Measurements from ENCODE around the gene UQCC5. TPM values are rescaled to one million over a fixed set of nuclear protein-coding genes. Genes with fewer than 3 reads are reported as not detected.

UQCC5 gene
- total RNA-seq, 2 experiments from 2014 or later: 2.8 to 8.3 TPM

DNA sequence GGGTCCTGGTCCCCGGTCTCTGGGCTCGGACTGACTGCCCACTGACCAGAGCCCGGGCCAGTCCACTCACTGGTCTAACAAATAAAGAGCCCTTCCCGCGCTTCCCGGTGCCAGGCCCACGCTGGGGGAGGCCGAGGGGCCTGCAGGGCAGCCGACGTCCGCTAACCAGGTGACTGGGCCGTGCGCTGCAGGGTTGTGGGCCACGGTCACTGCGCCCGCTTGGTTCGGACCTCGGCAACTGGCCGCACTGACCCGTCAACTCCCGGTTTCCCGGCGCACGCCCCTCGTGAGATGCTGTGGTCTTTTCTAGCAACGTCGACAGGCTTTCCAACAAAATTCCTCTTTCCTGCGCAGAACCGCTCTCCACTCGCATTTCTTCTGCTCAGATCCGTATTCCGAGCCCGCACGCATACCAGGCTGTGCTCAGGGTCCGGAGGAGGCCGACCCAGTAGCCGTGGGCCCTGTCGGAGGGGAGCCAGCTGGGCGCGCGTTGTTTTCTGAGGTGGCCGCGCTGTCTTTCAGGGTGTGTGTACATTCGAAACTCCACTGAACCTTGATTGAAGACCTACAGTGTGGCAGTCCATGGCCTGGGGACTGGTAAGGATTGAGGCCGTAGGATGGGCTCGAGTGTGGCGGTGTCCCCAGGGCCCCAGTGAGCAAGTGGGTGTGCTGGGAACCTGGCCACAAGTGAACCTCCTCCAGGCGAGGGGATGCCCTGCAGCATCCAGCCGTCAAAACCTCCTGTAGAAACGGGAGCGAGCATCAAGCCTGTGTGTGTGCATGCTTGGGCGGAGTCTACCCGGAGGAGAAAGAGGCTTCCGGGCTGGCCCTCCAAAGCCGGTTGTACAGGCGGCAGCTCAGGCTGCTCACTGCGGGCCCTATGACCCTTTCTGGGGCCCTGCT is 1.9 kb upstream of the UQCC5 start:
- ChIA-PET CTCF (no interaction called here), POLR2A (no interaction called here)
- Mint-ChIP-seq H3K4me1 (ENCODE audit: low read depth) (peaks cover 41% of the 10 kb centered on the region), H3K9me3 (no peaks in the 10 kb centered on the region), H3K27me3 (no peaks in the 10 kb centered on the region), H3K4me3 (peak overlapping the region; percentile 99), H3K27ac (peak overlapping the region; percentile 19), H3K36me3 (ENCODE audit: low read depth) (peaks cover 20% of the 10 kb centered on the region)
- ATAC-seq (ENCODE audit: poor library complexity) (no peak), DNase-seq (peak in 2 of 14 experiments; percentile 31 to 51)
- Histone ChIP-seq H3K4me1 (ENCODE audit: insufficient read depth, low read length) (peaks cover 59% of the 10 kb centered on the region), H3K4me3 (ENCODE audit: low read length) (peak overlapping the region; percentile 38), H3K36me3 (ENCODE audit: insufficient read depth, low read length) (no peaks in the 10 kb centered on the region), H3K27ac (ENCODE audit: low read depth in 1 of 2, low read length in 2 of 2) (no peak overlapping the region), H3K9me3 (ENCODE audit: control insufficient read depth in 1 of 2, insufficient read depth in 1 of 2, low read length in 2 of 2) (no peaks in the 10 kb centered on the region), H3K27me3 (ENCODE audit: control insufficient read depth in 1 of 2, insufficient read depth in 2 of 2, low read length in 2 of 2) (peaks cover 0 to 3% of the 10 kb centered on the region in 2 experiments)
- intact Hi-C loops (cut with DNase I, micrococcal nuclease): loop anchor here in 1 of 2 experiments (2.0 to 10.0 kb wide), 5 partner anchors 78 to 1970 kb away; partner anchors contain the start of genes ALAS1, C3orf18, DUSP7 and HEMK1
- TF ChIP-seq, protein P1, sequence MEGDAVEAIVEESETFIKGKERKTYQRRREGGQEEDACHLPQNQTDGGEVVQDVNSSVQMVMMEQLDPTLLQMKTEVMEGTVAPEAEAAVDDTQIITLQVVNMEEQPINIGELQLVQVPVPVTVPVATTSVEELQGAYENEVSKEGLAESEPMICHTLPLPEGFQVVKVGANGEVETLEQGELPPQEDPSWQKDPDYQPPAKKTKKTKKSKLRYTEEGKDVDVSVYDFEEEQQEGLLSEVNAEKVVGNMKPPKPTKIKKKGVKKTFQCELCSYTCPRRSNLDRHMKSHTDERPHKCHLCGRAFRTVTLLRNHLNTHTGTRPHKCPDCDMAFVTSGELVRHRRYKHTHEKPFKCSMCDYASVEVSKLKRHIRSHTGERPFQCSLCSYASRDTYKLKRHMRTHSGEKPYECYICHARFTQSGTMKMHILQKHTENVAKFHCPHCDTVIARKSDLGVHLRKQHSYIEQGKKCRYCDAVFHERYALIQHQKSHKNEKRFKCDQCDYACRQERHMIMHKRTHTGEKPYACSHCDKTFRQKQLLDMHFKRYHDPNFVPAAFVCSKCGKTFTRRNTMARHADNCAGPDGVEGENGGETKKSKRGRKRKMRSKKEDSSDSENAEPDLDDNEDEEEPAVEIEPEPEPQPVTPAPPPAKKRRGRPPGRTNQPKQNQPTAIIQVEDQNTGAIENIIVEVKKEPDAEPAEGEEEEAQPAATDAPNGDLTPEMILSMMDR (IDR thresholded peaks at IDR 0.05): no peak

DNA sequence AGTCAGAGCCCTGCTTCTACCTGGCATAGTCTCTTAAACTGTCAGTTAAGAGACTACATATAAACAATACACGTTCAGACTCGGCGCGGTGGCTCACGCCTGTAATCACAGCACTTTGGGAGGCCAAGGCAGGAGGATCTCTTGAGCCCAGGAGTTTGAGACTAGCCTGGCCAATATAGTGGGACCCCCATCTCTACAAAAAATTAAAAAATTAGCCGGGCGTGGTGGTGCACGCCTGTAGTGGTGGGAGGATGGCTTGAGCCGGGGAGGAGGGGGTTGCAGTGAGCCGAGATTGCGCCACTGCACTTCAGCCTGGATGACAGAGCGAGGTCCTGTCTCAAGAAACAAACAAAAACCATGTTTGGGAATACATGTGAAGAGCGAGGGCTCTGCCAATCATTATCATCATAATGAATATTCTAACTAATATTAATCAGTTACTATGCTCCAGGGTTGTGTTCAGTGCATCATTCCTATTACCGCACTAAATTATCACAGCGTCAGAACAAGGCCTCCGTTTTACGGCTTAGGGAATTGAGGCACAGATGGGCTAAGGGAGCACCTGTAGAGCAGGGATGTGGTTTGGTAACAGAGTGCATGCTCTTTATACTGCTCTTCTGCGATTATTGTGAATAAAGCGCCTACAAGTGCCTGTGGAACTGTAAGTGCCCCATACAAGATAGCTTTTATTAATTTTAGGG is 844 bp upstream of the UQCC5 start:
- no peak for ATAC-seq (ENCODE audit: poor library complexity)
- intact Hi-C loops (cut with DNase I, micrococcal nuclease): loop anchor here in 1 of 2 experiments (2.0 to 10.0 kb wide), 6 partner anchors 79 to 1971 kb away; partner anchors contain the start of genes ALAS1, C3orf18, DUSP7 and HEMK1
- Mint-ChIP-seq H3K4me3 (peak overlapping the region; percentile 99), H3K36me3 (ENCODE audit: low read depth) (peaks cover 26% of the 10 kb centered on the region), H3K9me3 (no peaks in the 10 kb centered on the region), H3K27me3 (no peaks in the 10 kb centered on the region), H3K4me1 (ENCODE audit: low read depth) (peaks cover 50% of the 10 kb centered on the region), H3K27ac (peak overlapping the region; percentile 95)
- peaks cover 3% of the 10 kb centered on the region for H3K36me3 ChIP-seq (ENCODE audit: insufficient read depth, low read length)
- H3K4me3 ChIP-seq (ENCODE audit: low read length): peak overlapping the region; percentile 40
- H3K9me3 ChIP-seq (ENCODE audit: control insufficient read depth in 1 of 2, insufficient read depth in 1 of 2, low read length in 2 of 2): no peaks in the 10 kb centered on the region
- ChIA-PET CTCF (interaction anchor here (0.9 kb wide), 1 partner anchor 11 kb away, joined by 3 read pairs; no protein-coding TSS in a partner anchor), POLR2A (interaction anchor here (0.6 to 1.3 kb wide), 11 partner anchors 9 to 479 kb away, joined by 3 to 9 read pairs (median 4); partner anchors contain the start of genes DUSP7, GLT8D1 and SPCS1)
- peaks cover 64% of the 10 kb centered on the region for H3K4me1 ChIP-seq (ENCODE audit: insufficient read depth, low read length)
- TF ChIP-seq, protein P1 (IDR thresholded peaks at IDR 0.05): no peak
- no peak overlapping the region for H3K27ac ChIP-seq (ENCODE audit: low read depth in 1 of 2, low read length in 2 of 2)
- peaks cover 0 to 3% of the 10 kb centered on the region in 2 experiments for H3K27me3 ChIP-seq (ENCODE audit: control insufficient read depth in 1 of 2, insufficient read depth in 2 of 2, low read length in 2 of 2)
- peak in 2 of 14 experiments; percentile 21 to 27 for DNase-seq

DNA sequence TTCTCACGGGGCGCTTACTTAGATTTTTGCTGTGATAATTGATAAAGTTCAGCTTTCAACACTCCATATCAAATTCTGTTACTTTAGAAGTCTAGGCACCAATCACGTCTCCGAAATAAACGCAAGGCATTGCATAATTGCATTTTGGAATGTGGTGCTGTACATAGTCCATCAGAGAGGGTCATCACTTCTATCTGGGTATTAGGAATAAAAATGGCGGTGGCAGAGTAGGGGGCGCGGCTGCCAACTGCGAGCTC is 365 bp upstream of the UQCC5 start:
- DNase-seq (no peak), ATAC-seq (ENCODE audit: poor library complexity) (no peak)
- Mint-ChIP-seq H3K27ac (peak overlapping the region; percentile 95), H3K9me3 (no peaks in the 10 kb centered on the region), H3K27me3 (no peaks in the 10 kb centered on the region), H3K4me1 (ENCODE audit: low read depth) (peaks cover 54% of the 10 kb centered on the region), H3K36me3 (ENCODE audit: low read depth) (peaks cover 31% of the 10 kb centered on the region), H3K4me3 (peak overlapping the region; percentile 99)
- no peaks in the 10 kb centered on the region for H3K9me3 ChIP-seq (ENCODE audit: control insufficient read depth in 1 of 2, insufficient read depth in 1 of 2, low read length in 2 of 2)
- POLR2A ChIA-PET: interaction anchor here (0.6 to 1.3 kb wide), 12 partner anchors 9 to 480 kb away, joined by 3 to 9 read pairs (median 4); partner anchors contain the start of genes DUSP7, GLT8D1 and SPCS1
- H3K4me1 ChIP-seq (ENCODE audit: insufficient read depth, low read length): peaks cover 64% of the 10 kb centered on the region
- H3K4me3 ChIP-seq (ENCODE audit: low read length): peak overlapping the region; percentile 40
- TF ChIP-seq, protein P1 (IDR thresholded peaks at IDR 0.05): no peak
- no peak overlapping the region for H3K27ac ChIP-seq (ENCODE audit: low read depth in 1 of 2, low read length in 2 of 2)
- CTCF ChIA-PET: interaction anchor here (0.9 kb wide), 1 partner anchor 11 kb away, joined by 3 read pairs; no protein-coding TSS in a partner anchor
- intact Hi-C loops (cut with DNase I, micrococcal nuclease): loop anchor here in 1 of 2 experiments (2.0 to 10.0 kb wide), 5 partner anchors 149 to 1971 kb away; partner anchors contain the start of genes ALAS1, C3orf18, DUSP7 and HEMK1
- peaks cover 0 to 3% of the 10 kb centered on the region in 2 experiments for H3K27me3 ChIP-seq (ENCODE audit: control insufficient read depth in 1 of 2, insufficient read depth in 2 of 2, low read length in 2 of 2)
- H3K36me3 ChIP-seq (ENCODE audit: insufficient read depth, low read length): peaks cover 8% of the 10 kb centered on the region

Measured in CD4-positive, alpha-beta T cell (primary cell).